Fibroblast of upper back skin (primary cell): ENCODE measurements around the gene CACNB1.
"Not testable (repeated sequence)": the region's sequence is repeated elsewhere in the genome, so short reads cannot be mapped to it uniquely, and the experiment has no call there.

Source experiments
- DNase-seq: peaks from one replicate; pipeline ENCODE4 v3.0.0-alpha.2; 2013

CACNB1 gene

GRCh38 chr17:39173526-39174274 lies 23.8 kb downstream of the CACNB1 start:
- no peak for DNase-seq

GRCh38 chr17:39173080-39173479 lies 24.4 kb downstream of the CACNB1 start:
- no peak for DNase-seq

- no peak for DNase-seq
Measured at GRCh38 chr17:39171933-39172332, 25.5 kb downstream of the CACNB1 start.

- DNase-seq: no peak
Measured at GRCh38 chr17:39170558-39170957, 26.9 kb downstream of the CACNB1 start.

- no peak for DNase-seq
Measured at GRCh38 chr17:39170109-39170508, 27.4 kb downstream of the CACNB1 start.

- no peak for DNase-seq
Measured at GRCh38 chr17:39169518-39169917, 28.0 kb downstream of the CACNB1 start.

- no peak for DNase-seq
Measured at GRCh38 chr17:39169101-39169500, 28.4 kb downstream of the CACNB1 start.

GRCh38 chr17:39168503-39168902 lies 29.0 kb downstream of the CACNB1 start:
- DNase-seq: not testable (repeated sequence)

GRCh38 chr17:39167476-39167875 lies 30.0 kb downstream of the CACNB1 start:
- no peak for DNase-seq

- DNase-seq: no peak
Measured at GRCh38 chr17:39166437-39167335, 30.8 kb downstream of the CACNB1 start.

GRCh38 chr17:39165841-39166349 lies 31.6 kb downstream of the CACNB1 start, which contains the start of gene ARL5C:
Gene ARL5C (minus strand): TSS chr17:39166161. CDS start chr17:39165760, 401 bp downstream.
- no peak for DNase-seq

GRCh38 chr17:39165178-39165840 lies 32.2 kb downstream of the CACNB1 start:
- DNase-seq: no peak

GRCh38 chr17:39164675-39165143 lies 32.8 kb downstream of the CACNB1 start:
- DNase-seq: peak; percentile 91

GRCh38 chr17:39161962-39162361 lies 35.5 kb downstream of the CACNB1 start:
- DNase-seq: no peak

GRCh38 chr17:39158623-39159022 lies 38.8 kb downstream of the CACNB1 start:
- DNase-seq: no peak

GRCh38 chr17:39156491-39156890 lies 41.0 kb downstream of the CACNB1 start:
- DNase-seq: peak; percentile 27

GRCh38 chr17:39155654-39156053 lies 41.8 kb downstream of the CACNB1 start:
- DNase-seq: no peak

GRCh38 chr17:39153599-39154051 lies 43.8 kb downstream of the CACNB1 start:
- DNase-seq: peak; percentile 91

- DNase-seq: no peak
Measured at GRCh38 chr17:39151943-39152818, 45.3 kb downstream of the CACNB1 start.

- DNase-seq: no peak
Measured at GRCh38 chr17:39151150-39151942, 46.1 kb downstream of the CACNB1 start, which contains the start of gene PLXDC1. Gene PLXDC1 (minus strand): TSS chr17:39151637. CDS start chr17:39151437, 200 bp downstream.

- DNase-seq: no peak
Measured at GRCh38 chr17:39150795-39151149, 46.7 kb downstream of the CACNB1 start.
